ENCODE measurements around the gene RENBP.

The RENBP gene

DNA sequence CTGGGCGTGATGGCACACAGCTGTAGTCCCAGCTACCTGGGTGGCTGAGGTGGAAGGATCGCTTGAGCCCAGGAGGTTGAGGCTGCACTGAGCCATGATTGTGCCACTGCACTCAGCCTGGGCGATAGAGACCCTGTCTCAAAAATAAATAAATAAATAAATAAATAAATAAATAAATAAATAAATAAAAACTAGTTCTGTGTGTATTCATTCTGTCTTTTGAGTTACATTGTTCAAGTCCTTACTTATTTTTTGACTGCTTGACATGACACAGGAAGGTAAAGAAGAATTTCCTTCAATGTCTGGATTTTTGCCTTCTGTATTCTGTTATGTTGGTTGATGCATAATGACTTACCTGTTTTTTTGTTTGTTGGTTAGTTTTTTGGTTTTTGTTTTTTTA, 7.4 kb downstream of the RENBP start (continued):
- TF ChIP-seq ZNF610 (tag by site-specific recombination; IDR thresholded peaks at IDR 0.05; ENCODE audit: borderline replicate concordance) = 0 out of 2 replicates have a peak, but pooled peaks have one; percentile 54
- TF ChIP-seq, protein P1, sequence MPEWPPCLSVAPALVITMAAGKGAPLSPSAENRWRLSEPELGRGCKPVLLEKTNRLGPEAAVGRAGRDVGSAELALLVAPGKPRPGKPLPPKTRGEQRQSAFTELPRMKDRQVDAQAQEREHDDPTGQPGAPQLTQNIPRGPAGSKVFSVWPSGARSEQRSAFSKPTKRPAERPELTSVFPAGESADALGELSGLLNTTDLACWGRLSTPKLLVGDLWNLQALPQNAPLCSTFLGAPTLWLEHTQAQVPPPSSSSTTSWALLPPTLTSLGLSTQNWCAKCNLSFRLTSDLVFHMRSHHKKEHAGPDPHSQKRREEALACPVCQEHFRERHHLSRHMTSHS (tag by site-specific recombination; IDR thresholded peaks at IDR 0.05) = no peak
- no peak for TF ChIP-seq ZNF707 (tag by site-specific recombination; IDR thresholded peaks at IDR 0.05)
- TF ChIP-seq MYNN (tag by site-specific recombination; IDR thresholded peaks at IDR 0.05; ENCODE audit: borderline replicate concordance) = peak; percentile 68; the same call in 1 of the 2 replicates
- no peak for TF ChIP-seq ZNF132 (tag by site-specific recombination; IDR thresholded peaks at IDR 0.05; ENCODE audit: borderline replicate concordance)
- TF ChIP-seq BCL11A (tag by site-specific recombination; IDR thresholded peaks at IDR 0.05; ENCODE audit: low read depth) = no peak
- TF ChIP-seq ZNF768 (tag by site-specific recombination; IDR thresholded peaks at IDR 0.05) = no peak
- no peak for TF ChIP-seq ZNF112 (tag by site-specific recombination; IDR thresholded peaks at IDR 0.05)
- TF ChIP-seq, protein P2, sequence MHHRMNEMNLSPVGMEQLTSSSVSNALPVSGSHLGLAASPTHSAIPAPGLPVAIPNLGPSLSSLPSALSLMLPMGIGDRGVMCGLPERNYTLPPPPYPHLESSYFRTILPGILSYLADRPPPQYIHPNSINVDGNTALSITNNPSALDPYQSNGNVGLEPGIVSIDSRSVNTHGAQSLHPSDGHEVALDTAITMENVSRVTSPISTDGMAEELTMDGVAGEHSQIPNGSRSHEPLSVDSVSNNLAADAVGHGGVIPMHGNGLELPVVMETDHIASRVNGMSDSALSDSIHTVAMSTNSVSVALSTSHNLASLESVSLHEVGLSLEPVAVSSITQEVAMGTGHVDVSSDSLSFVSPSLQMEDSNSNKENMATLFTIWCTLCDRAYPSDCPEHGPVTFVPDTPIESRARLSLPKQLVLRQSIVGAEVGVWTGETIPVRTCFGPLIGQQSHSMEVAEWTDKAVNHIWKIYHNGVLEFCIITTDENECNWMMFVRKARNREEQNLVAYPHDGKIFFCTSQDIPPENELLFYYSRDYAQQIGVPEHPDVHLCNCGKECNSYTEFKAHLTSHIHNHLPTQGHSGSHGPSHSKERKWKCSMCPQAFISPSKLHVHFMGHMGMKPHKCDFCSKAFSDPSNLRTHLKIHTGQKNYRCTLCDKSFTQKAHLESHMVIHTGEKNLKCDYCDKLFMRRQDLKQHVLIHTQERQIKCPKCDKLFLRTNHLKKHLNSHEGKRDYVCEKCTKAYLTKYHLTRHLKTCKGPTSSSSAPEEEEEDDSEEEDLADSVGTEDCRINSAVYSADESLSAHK (tag by site-specific recombination; IDR thresholded peaks at IDR 0.05) = 0 out of 2 replicates have a peak, but pooled peaks have one; percentile 23
- TF ChIP-seq SP3 (tag by site-specific recombination; IDR thresholded peaks at IDR 0.05) = no peak
- TF ChIP-seq ZNF223 (tag by site-specific recombination; IDR thresholded peaks at IDR 0.05) = peak; percentile 77
- peak; percentile 64; the same call in 1 of the 2 replicates for TF ChIP-seq ZNF530 (tag by site-specific recombination; IDR thresholded peaks at IDR 0.05; ENCODE audit: low read depth)
- no peak for TF ChIP-seq YY1 (tag by site-specific recombination; IDR thresholded peaks at IDR 0.05)
- TF ChIP-seq ZNF426 (tag by site-specific recombination; IDR thresholded peaks at IDR 0.05) = peak; percentile 99
- no peak for TF ChIP-seq ZNF416 (tag by site-specific recombination; IDR thresholded peaks at IDR 0.05)
- TF ChIP-seq ZNF785 (tag by site-specific recombination; IDR thresholded peaks at IDR 0.05) = no peak
- TF ChIP-seq ZNF37A (tag by site-specific recombination; IDR thresholded peaks at IDR 0.05) = no peak
- no peak for TF ChIP-seq TRIM28 (IDR thresholded peaks at IDR 0.05; ENCODE audit: borderline replicate concordance, low read length)
- TF ChIP-seq GLIS1 (tag by site-specific recombination; IDR thresholded peaks at IDR 0.05) = no peak
- no peak for TF ChIP-seq FEZF1 (tag by site-specific recombination; IDR thresholded peaks at IDR 0.05)
- TF ChIP-seq ZSCAN16 (tag by site-specific recombination; IDR thresholded peaks at IDR 0.05) = no peak
- no peak for TF ChIP-seq ZNF548 (tag by site-specific recombination; IDR thresholded peaks at IDR 0.05)
- TF ChIP-seq GLI2 (tag by site-specific recombination; IDR thresholded peaks at IDR 0.05; ENCODE audit: borderline replicate concordance, low read depth) = peak; percentile 71; the same call in 1 of the 2 replicates
- TF ChIP-seq, protein P3, sequence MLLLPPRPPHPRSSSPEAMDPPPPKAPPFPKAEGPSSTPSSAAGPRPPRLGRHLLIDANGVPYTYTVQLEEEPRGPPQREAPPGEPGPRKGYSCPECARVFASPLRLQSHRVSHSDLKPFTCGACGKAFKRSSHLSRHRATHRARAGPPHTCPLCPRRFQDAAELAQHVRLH (tag by site-specific recombination; IDR thresholded peaks at IDR 0.05) = peak; percentile 76; the same call in 1 of the 2 replicates
- TF ChIP-seq WT1 (tag by site-specific recombination; IDR thresholded peaks at IDR 0.05) = no peak
- TF ChIP-seq ZNF394 (tag by site-specific recombination; IDR thresholded peaks at IDR 0.05; ENCODE audit: borderline replicate concordance) = peak; percentile 99
- no peak; the same call in 1 of the 2 replicates for TF ChIP-seq ZNF10 (tag by site-specific recombination; IDR thresholded peaks at IDR 0.05)
- TF ChIP-seq ZNF248 (tag by site-specific recombination; IDR thresholded peaks at IDR 0.05) = no peak
- no peak for TF ChIP-seq MEIS1 (CRISPR knock-in tag; IDR thresholded peaks at IDR 0.05; ENCODE audit: borderline replicate concordance)
- TF ChIP-seq, protein P4, sequence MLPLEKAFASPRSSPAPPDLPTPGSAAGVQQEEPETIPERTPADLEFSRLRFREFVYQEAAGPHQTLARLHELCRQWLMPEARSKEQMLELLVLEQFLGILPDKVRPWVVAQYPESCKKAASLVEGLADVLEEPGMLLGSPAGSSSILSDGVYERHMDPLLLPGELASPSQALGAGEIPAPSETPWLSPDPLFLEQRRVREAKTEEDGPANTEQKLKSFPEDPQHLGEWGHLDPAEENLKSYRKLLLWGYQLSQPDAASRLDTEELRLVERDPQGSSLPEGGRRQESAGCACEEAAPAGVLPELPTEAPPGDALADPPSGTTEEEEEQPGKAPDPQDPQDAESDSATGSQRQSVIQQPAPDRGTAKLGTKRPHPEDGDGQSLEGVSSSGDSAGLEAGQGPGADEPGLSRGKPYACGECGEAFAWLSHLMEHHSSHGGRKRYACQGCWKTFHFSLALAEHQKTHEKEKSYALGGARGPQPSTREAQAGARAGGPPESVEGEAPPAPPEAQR (tag by site-specific recombination; IDR thresholded peaks at IDR 0.05) = no peak
- peak; percentile 89 for TF ChIP-seq ZBTB8A (tag by site-specific recombination; IDR thresholded peaks at IDR 0.05)
- no peak for TF ChIP-seq ZNF677 (tag by site-specific recombination; IDR thresholded peaks at IDR 0.05)
- TF ChIP-seq, protein P5, sequence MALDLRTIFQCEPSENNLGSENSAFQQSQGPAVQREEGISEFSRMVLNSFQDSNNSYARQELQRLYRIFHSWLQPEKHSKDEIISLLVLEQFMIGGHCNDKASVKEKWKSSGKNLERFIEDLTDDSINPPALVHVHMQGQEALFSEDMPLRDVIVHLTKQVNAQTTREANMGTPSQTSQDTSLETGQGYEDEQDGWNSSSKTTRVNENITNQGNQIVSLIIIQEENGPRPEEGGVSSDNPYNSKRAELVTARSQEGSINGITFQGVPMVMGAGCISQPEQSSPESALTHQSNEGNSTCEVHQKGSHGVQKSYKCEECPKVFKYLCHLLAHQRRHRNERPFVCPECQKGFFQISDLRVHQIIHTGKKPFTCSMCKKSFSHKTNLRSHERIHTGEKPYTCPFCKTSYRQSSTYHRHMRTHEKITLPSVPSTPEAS (tag by site-specific recombination; IDR thresholded peaks at IDR 0.05) = no peak
- no peak for TF ChIP-seq ZNF843 (tag by site-specific recombination; IDR thresholded peaks at IDR 0.05)
- no peak for TF ChIP-seq HOXA7 (CRISPR knock-in tag; IDR thresholded peaks at IDR 0.05; ENCODE audit: borderline replicate concordance)
- no peak for TF ChIP-seq ZBTB20 (tag by site-specific recombination; IDR thresholded peaks at IDR 0.05)
